Measurements from ENCODE around the gene NCKAP5L.

The NCKAP5L gene

DNA sequence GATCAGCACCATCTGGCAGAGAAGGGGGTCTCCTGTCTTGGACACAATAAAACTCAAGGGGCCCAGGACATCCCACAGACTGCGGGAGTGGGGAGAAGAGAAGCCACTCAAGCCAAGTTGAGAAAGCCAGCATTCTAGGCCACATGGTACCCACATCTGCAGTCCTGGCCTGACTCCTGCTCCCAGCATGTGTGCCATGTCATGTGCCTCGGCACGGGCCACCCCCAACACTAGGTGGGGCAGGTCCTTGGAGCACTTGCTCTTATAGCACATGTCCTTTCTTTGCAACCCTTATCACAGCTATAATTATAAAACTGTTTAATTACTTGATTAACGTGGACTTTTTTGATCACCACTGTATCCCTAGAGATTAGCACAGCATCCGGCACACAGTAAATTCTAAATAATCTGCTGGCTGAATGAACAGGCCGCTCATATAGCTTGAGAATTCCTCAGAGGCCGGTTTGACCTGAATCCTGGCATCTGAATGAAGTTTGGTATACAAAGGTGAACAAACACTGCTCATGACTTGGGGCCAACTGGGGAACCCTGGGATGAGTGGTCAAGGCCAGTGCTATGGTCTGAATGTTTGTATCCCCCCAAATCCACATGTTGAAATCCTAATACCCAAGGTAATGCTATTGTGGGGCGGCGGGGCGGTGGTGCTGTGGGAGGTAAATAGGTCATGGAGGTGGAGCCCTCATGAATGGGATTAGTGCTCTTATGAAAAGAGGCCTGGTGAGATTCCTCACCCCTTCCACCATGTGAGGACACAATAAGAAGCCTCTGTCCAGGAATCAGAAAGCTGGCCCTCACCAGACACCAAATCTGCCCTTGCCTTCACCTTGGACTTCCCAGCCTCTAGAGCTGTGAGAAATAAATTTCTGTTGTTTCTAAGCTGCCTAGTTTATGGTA lies 6.6 kb downstream of the NCKAP5L start:
- no peak for DNase-seq

DNA sequence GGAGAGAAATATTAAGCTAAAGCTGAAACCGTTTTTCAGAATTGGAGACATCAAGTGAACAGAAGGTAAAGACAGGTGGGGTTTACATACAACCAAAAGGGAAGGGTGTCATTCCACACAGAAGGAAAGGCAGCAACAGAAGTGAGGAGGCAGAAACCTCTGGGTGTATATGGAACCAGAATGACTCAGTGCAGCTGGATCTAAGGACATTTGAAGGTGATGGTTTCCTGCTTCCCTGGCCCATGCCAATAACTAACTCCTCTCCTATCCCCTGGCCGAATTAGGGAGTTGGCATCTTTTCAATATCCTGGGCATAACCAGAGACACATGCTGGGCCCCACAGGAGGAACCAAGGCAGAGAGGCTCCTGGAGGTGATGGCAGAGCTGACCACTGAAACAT lies 8.4 kb downstream of the NCKAP5L start:
- DNase-seq, result no peak

GRCh38 chr12:49818241-49818895 lies 9.8 kb downstream of the NCKAP5L start:
- DNase-seq, result peak; percentile 57

DNA sequence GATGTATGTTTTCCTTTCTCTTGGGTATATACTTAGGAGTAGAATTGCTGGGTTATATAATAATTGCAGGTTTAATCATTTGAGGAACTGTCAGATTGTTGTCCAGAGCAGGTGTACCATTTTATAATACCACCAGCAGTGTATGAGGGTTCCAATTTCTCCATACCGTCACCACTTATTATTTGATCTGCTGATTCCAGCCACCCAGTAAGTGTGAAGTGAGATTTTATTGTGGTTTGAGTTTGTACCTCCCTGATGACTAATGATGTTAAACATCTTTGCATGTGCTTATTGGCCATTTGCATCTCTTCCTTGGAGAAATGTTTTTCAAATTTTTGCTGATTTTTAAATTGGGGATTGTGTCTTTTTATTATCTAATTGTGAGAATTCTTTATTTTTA lies 15.1 kb downstream of the NCKAP5L start:
- DNase-seq, result no peak

GRCh38 chr12:49811961-49812401 lies 16.2 kb downstream of the NCKAP5L start:
- DNase-seq, result no peak

- no peak for DNase-seq
Measured at GRCh38 chr12:49811136-49811535, 17.1 kb downstream of the NCKAP5L start.

DNA sequence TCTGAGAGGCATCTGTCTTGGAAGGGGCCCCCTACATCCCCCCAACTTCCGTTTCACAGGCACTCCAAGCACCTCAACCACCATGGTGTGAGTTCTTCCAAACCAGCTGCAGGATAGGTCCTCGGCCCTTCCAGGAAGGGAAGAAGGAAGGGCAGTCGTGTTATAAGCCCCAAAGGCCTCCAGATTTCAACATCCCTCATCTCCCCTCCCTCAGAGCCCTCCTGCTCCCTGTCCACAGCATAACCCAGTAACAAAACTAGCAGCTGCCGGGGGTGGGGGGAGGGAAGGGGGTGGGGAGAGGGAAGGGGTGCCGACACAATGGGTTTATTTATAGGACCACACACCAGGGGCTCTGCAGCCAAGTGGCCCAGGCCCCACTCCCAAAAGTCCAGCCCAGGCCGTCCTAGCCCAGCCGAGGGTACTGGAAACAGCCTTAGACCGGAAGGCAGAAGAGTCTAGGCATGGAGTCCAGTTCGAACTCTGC lies 18.3 kb downstream of the NCKAP5L start:
- DNase-seq, result no peak

DNA sequence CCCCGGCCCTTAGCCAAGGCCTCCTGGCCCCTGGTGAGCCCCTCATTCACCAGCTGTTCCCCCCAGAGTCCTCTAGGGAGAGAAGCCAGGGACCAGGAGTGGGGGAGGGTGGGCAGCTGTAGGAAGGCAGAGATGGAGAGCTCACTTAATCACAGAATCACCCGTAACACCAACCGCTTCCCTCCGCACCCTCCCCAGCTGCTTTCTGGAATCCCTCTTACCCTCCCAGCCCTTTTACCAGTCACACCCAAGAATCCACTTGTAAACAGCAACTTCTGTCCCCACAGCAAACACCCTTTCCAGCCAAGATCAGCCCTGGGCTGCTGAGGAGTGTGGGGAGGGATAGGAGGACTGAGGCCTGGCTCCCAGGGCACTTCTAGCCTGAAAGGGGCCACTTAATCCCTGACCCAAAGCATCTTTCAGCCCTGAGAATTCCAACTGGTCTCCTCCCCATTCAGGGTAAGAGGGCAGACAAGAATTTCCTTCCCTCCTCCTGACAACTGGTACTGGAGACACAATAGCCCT lies 18.8 kb downstream of the NCKAP5L start:
- DNase-seq, result no peak

GRCh38 chr12:49808686-49809380 lies 19.4 kb downstream of the NCKAP5L start:
- DNase-seq, result no peak

DNA sequence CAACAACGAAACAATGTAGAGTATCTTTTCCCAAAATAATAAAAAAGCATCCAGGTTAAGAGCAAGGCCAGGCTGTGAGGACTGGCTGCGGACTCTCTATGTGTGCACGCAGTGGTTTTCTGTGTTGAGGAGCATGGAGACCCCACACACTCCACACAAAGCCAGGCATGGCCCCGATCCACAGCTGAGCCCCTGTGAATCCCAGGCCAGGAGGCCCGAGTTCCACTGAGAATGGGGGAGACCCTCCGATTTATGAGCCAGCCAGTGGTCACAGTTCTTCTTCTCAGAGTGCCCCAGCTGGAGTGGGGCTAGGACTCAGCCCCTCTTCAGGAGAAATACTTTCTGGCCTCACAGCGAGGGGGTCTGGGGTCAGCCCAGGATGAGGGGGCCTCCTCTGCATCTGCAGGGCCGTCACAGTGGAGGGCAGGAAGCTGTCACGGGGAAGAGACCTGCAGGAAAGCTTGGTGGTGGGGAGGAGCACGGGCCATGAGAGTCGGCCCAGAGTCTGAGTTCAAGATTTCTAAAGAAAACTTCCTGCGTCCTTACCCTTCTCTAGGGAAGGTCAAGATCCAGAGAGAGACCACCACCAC lies 20.1 kb downstream of the NCKAP5L start:
- DNase-seq, result no peak

DNA sequence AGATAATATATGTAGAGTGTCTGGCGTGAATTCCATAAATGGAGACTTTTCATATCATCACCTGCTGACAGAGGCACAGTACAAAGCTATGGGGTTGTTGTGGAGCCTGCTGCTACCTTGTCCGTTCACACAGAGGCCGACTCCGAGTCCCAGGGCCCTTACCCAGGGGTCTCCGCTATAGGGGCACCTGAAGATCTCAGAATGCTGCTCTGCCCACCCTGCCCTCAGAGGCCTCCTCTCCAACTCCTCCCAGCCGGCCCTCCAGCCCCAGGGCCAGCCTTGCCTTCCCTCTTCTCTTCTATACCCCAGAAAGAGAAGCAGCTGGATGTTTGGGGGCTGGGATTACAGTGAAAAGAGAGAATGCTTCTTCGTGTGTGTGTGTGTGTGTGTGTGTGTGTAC lies 21.3 kb downstream of the NCKAP5L start:
- no peak for DNase-seq

DNA sequence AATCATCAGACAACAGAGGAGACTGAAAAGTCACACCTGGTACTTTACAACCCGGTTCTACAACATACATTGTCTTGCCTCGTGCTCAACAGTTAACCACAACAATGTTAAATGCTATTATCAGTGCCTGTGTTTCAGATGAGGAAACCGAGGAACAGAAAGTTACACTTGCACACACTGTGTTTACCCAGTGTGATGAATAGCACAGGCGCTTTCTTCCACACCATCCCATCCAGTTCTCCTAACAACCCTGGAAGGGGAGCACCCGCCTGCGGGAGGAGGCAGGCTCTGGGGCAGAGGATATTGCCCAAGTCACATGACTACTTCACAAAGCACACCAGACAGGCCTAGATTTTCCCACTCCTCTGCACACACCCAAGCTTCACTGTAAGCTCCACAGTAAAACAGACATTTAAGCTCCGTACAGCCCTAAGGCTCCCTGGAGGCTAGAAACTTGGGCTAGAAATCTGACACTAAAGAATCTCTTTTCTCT lies 21.8 kb downstream of the NCKAP5L start:
- DNase-seq, result no peak

GRCh38 chr12:49805409-49805808 lies 22.8 kb downstream of the NCKAP5L start:
- no peak for DNase-seq

DNA sequence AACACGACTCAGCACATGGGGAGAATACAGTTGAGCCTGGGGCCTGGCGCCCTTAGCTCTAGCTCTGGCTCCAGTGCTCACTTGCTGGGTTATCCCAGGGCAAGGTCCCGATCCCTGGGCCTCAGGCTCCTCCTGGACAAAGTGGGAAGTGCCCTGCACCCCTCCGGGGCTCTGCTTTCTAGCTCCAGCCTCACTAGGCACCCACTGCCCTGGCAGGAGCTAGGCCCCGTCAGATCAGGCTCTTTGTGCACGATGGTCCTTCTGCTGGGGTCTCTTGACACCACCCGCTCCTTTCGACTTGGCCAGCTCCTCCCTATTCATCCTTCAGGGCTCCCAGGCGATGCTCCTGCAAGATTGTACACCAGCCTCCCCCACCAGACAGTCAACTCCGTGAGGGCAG lies 23.4 kb downstream of the NCKAP5L start:
- no peak for DNase-seq

DNA sequence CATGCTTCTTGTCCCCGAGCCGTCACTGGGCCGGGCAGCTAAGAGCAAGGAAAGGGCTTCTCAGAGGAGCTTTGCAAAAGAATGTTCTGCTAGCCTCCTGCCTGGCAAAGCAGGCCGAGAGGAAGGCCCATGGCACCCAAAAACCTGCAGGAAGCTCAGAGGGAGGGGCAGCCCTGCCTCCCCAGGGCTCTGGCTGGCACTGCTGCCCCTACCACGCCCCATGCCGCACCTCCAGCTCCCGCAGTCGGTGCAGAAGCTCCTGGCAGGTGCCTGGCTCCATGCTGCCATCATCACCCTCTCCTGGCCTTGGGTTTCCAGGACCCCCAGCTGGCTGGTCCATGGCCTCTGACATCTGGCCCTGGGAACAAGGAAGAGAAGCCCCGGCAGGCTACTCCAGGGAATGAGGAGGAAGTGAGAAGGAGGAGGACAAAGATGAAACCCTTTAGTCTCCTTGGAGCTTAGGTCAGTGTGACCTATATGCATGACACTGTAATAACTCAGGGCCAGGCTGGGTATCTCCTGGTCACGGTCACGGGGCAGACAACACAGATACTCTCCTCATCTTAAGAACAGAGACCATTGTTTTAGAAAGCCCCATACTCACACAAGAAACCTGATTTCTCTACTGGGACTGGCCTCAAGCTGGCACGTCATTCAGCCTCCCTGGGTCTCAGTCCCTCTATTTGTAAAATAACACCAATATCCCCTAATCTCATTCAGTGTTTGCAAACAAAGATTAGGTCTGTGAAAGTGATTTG lies 24.3 kb downstream of the NCKAP5L start:
- no peak for DNase-seq

GRCh38 chr12:49801141-49802063 lies 26.8 kb downstream of the NCKAP5L start:
- DNase-seq, result no peak

DNA sequence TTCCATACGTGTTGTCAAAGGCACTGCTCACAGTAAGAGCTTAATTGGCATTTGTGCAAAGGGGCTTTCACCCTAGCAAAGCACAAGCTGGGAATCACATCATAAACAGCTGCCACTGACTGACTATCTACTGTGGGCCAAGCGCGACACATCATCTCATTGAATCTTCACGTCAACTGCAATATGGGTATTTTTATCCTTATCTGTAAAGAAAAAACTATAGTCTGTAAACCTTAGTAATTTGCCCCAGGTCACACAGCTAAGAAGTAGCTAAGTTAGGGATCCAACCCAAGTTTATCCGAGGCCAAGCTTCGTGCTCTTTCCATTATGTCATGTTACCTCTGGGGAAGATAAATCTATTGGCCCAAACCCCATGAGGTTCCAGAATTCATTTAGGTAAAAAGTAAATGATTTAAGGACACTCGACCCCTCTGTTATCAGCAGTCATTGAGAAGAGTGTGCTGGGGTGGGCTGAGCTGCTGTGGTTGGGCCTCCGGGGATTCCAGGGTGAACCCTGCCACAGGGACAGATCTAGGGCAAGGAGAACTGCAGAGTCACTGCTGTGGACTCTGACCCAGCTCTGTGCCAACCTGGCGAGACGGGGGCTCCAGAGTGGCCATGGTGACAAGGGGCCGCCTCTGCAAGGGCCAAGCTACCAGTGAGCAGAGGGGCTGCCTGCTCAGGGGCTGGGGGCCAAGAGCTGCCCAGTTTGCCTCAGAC lies 27.6 kb downstream of the NCKAP5L start:
- no peak for DNase-seq

DNA sequence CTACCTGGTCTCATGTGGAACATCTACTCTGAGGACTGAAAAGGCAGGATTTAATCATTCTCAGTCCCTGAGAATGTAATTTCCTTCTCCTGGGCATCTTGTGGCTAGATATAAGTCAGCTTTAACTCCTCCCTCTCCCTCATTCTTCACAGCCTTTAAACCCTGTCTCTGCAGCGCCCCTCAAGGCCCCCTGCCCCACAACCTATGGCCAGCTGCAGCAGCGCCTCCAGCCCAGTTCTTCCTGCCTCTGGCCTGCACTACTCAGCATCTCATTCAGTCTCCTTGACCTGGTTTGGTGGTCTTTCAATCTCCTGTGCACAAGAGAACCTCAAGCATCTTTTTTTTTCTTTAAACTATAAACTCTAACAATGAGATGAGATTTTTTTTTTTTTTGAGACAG lies 29.3 kb downstream of the NCKAP5L start:
- no peak for DNase-seq

GRCh38 chr12:49798248-49798647 lies 30.0 kb downstream of the NCKAP5L start:
- no peak for DNase-seq

GRCh38 chr12:49797449-49797776 lies 30.8 kb downstream of the NCKAP5L start:
- no peak for DNase-seq
